Measurements from ENCODE around the gene KCNK18.

The KCNK18 gene

GRCh38 chr10:117242463-117242832 lies 45.2 kb downstream of the KCNK18 start:
- TF ChIP-seq CTCF (IDR thresholded peaks at IDR 0.05; ENCODE audit: insufficient read depth, missing control alignments): no peak
- no peak for FAIRE-seq
- no peak for DNase-seq (ENCODE audit: insufficient read length, low spot score)

- DNase-seq (ENCODE audit: insufficient read length, low spot score) (no peak), FAIRE-seq (no peak)
- TF ChIP-seq CTCF (IDR thresholded peaks at IDR 0.05; ENCODE audit: insufficient read depth, missing control alignments): no peak
Observed at GRCh38 chr10:117246997-117247671, 49.8 kb downstream of the KCNK18 start.

GRCh38 chr10:117248750-117249465 lies 51.6 kb downstream of the KCNK18 start:
- no peak for FAIRE-seq
- no peak for DNase-seq (ENCODE audit: insufficient read length, low spot score)
- TF ChIP-seq CTCF (IDR thresholded peaks at IDR 0.05; ENCODE audit: insufficient read depth, missing control alignments): no peak

- no peak for DNase-seq (ENCODE audit: insufficient read length, low spot score)
- no peak for FAIRE-seq
- no peak for TF ChIP-seq CTCF (IDR thresholded peaks at IDR 0.05; ENCODE audit: insufficient read depth, missing control alignments)
Observed at GRCh38 chr10:117249493-117250093, 52.3 kb downstream of the KCNK18 start.

- no peak for TF ChIP-seq CTCF (IDR thresholded peaks at IDR 0.05; ENCODE audit: insufficient read depth, missing control alignments)
- DNase-seq (ENCODE audit: insufficient read length, low spot score) (no peak), FAIRE-seq (no peak)
Observed at GRCh38 chr10:117250411-117250810, 53.1 kb downstream of the KCNK18 start.

GRCh38 chr10:117253908-117254307 lies 56.6 kb downstream of the KCNK18 start:
- no peak for FAIRE-seq
- no peak for TF ChIP-seq CTCF (IDR thresholded peaks at IDR 0.05; ENCODE audit: insufficient read depth, missing control alignments)
- DNase-seq (ENCODE audit: insufficient read length, low spot score): no peak

- no peak for TF ChIP-seq CTCF (IDR thresholded peaks at IDR 0.05; ENCODE audit: insufficient read depth, missing control alignments)
- no peak for FAIRE-seq
- no peak for DNase-seq (ENCODE audit: insufficient read length, low spot score)
Observed at GRCh38 chr10:117254338-117254737, 57.0 kb downstream of the KCNK18 start.
